Hematopoietic multipotent progenitor cell treated with erythropoietin and hydrocortisone succinate and interleukin-3 and kit ligand, for 6 days (in vitro differentiated cells): Measurements from ENCODE around the gene SLC25A39.
A peak's percentile ranks its signal among the peaks of the same experiment; 100 is the strongest.
"Not testable (repeated sequence)": the region's sequence is repeated elsewhere in the genome, so short reads cannot be mapped to it uniquely, and the experiment has no call there.

ENCODE experiments used
- DNase-seq: peaks from one replicate; pipeline ENCODE4 v3.0.0-alpha.2; 2015

SLC25A39 gene

DNA sequence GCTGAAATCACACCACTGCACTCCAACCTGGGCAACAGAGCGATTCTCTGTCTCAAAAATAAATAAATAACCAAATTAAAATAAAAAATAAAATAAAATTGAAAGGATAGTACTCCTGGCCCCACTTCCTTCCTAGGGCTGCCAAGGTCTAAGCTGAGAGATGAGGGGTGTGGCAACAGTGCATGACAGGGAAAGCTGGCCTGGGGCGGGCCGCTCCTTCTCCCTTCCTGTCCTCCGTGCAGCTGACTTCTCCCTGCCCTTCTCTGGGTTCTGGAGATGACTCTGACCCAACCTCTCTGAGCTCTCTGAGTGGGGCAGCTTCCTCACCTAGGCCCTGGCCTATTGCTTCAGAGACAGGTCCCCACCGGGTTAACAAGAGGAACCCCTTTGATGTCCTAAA is 8.7 kb upstream of the SLC25A39 start:
- no peak for DNase-seq

DNA sequence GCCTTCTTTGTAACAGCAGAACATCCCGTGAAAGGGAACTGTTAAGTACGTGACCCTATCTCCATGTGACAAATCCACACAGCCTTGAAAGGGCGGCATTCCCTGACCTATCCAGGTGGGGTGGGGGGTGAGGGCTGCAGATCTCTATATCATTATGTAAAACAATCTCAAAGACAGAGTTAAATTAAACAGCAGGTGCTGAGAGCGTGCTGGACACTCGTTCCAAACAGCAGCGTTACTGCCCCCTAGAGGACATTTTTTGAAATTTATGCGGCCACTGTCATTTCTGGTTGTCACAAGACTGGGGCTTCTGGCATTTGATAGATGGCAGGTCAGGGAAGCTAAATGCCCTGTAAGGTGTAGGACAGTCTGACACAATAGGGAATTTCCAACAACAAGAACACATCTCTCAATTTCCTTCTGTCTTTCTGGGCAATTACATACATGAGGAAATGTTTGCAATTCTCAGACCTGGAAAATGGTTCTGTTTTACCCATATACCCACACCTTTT is 6.7 kb upstream of the SLC25A39 start:
- DNase-seq: peak; percentile 92

DNA sequence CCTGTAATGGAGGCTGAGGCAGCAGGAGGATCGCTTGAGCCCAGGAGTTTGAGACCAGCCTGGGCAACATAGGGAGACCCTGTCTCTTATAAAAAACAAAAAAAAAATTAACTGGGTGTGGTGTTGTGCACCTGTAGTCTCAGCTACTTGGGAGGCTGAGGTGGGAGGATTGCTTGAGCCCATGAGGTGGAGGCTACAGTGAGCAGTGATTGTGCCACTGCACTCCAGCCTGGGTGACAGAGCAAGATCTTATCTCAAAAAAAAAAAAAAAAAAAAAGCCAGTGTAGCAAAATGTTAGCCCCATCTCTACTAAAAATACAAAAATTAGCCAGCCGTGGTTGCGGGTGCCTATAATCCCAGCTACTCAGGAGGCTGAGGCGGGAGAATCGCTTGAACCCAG is 5.6 kb upstream of the SLC25A39 start:
- DNase-seq: not testable (repeated sequence)

DNA sequence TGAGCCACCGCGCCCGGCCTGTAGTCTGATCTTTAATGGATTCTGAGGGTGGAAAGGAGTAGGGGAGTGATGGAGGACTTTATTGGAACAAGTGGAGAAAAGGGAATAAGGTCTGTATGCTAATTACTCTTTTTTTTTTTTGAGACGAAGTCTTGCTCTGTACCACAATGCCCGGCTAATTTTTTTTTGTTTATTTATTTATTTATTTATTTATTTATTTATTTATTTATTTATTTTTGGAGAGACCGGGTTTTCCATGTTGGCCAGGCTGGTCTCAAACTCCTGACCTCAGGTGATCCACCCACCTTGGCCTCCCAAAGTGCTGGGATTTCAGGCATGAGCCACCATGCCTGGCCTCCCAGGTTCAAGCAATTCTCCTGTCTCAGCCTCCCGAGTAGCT is 4.9 kb upstream of the SLC25A39 start:
- DNase-seq: not testable (repeated sequence)

DNA sequence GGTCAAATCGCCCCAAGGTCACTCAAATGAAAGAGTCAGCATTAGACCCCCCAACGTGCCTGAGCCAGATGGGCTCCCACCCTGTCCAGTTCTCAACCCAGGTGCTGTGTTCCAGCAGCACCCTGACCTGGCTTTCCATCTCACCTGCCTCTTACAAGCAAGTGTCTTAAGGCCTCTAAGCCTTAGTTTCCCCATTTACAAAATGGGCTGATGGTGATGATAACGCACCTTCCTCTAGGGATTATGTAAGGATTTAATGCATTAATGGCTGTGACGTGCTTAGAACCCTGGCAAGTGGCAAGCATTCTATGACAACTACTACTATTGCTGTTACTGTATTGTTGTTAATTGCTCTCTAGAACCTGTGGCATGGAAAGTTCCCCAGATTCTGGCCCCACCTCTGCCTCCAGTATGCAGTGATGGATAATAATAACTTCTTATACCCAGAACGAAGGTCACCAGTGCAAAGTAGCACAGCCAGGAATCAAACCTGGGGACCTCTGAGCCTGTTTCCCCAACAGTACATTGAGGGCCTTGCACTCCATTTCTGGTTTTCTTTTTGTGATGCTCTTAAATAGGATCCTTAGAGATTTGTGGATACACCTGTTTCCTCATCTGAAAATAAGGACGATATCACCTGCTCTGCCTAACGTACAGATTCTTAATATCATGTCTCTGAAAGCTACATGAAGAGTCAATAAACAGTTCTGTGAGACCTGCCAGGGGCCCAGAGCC is 3.3 kb upstream of the SLC25A39 start:
- no peak for DNase-seq

DNA sequence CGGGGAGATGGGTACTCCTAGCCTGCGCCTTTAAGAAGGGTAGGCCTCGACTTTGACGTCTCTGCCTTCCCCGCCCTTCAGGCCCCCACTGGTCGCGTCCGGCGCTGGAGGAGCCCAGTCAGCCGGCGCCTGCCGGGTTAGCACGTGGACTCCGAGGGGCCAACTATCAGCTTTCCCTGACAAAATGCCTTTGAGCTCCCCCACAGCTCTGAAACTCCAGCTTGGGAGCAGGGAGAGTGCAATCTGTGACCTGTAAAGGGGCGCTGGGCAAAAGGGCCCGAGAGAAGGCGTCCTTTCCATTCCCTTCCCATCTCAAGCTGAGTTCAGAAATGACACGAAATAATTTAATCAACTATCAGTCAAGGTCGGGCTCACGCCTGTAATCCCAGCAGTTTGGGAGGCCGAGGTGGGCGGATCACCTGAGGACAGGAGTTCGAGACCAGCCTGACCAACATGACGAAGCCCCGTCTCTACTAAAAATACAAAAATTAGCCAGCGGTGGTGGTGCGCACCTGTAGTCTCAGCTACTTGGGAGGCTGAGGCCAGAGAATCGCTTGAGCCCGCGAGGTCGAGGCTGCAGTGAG is 2.3 kb upstream of the SLC25A39 start:
- peak; percentile 98 for DNase-seq

DNA sequence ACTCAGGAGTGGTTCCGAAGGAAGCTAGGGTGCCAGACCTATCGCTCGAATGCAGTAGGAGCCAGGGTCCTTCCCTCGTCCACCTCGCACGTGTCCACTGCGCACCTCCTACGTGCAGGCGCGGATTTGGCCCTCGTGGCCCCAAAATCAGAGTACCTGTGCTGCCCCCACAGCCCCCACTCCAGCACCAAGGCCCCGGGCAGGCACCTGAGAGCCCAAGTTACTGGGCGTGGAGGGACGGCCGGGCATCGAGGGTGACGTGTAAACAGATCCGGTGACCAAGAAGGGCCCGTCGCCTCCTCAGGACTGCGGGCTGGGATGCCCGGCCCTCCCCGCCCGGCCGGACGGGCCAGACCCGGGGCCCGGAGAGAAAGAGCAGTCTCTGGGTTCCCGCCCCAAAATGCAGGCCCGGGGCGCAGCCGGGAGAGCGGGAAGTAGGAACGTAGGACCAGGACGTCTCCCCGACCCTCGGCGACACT is 492 bp downstream of the SLC25A39 start:
- no peak for DNase-seq

DNA sequence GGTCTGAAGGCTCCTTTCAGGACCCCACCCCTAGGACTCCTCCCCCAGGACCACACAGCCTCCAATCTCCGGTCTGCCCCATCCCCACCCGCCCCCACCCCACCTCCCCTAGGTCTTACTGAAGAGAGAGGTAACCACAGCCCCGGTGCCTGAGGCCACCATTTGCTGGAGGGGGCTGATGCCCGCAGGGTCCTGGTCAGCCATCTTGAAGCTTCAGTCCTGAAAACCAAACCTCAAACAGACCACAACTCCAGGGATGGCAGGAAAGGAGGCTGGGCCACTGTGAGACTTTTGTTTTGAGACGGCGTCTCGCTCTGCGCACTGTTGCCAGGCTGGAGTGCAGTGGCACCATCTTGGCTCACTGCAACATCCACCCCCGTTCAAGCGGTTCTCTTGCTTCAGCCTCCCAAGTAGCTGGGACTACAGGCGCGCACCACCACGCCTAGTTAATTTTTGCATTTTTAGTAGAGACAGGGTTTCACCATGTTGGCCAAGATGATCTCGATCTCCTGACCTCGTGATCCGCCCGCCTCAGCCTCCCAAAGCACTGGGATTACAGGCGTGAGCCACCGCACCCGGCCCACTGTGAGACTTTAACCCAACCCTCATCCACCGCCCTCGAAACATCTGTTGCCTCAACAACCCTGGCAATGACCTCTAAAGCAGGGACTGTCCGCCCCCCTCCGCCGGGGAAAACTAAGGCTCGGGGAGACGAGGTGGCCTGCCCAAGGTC is 1.1 kb downstream of the SLC25A39 start:
- DNase-seq: no peak

DNA sequence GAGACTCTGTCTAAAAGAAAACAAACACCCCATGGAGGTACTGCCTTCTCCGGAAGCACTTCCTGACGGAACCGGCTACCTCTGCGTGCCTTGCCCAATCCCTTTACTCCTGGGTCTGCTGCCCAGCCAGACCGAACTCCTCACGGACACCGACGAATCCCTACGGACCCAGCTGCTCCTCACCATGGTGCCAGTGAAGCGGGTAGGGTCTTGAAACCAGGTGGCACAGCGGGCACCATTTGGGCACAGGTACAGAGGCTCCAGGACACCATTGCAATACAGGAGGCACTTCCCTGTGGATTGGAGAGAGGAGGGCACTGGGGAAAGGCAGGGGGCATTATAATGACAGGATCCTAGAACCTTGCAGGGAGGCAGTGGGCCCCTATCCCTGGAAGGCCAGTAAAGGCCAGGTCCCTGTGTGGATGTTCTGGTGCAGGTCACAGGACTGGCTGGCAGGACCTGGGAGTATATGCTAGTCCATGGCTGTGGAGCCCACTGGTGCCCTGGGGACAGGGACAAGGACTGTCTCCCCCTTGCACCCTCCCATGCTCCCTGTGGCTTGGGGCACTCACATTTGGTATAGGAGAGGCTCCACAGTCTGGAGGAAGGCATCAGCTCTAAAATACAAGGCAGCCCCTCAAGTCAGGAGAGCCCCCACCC is 2.3 kb downstream of the SLC25A39 start:
- DNase-seq: no peak

DNA sequence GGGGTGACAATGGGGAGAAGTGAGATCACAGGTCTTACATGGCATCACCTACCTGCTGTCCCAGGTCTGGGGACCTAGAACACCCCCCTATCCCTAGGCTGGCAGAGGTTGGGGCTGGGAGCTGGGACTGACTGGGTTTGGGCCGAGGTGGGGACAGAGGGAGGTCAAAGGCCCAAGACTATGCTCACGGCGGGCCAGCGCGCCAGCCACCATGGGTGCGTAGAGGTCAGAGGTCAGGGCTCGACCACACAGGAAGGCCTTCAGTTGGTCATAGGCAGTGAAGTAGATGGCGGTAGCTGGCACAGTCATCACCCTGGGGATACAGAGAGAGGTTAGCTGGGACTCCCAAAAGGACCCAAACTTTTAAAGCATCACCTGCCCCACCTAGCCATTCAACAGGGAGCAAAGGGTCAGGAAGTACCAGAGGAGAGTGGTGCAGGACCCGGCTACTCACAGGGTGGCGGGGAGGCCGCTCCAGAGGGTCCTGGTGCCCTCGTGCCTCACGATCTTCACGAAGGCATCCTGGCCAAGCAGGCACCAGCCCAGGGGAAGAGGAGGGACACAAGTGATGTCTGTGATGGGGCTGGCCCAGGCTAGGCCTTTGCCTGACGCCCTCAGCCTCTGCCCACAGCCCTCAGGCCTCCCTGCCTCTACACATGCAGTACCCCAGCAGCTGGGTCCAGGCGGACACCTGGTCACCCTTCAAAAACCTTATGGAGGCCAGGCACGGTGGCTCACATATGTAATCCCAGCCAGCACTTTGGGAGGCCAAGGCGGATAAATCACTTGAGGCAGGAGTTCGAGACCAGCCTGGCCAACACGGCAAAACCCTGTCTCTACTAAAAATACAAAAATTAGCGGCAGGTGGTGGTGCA is 3.1 kb downstream of the SLC25A39 start:
- no peak for DNase-seq

DNA sequence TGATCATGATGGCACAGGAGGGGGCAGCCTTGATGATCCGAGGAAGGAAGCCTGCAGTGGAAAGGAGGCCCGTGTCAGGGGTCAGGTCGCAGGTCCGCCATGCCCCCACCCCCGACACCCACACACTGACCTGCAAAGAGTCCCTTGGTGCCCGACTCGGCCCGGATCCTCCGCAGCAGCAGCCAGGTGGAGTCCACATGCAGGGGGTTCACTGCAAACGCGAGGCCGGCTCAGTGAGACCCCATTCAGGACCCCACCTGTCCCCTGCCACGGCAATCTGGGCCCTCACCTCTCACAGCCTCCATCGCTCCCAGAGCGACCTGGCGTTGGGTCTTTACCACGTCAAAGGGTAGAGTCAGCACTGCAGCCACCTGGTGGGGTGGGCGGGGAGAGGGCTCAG is 4.6 kb downstream of the SLC25A39 start:
- no peak for DNase-seq

DNA sequence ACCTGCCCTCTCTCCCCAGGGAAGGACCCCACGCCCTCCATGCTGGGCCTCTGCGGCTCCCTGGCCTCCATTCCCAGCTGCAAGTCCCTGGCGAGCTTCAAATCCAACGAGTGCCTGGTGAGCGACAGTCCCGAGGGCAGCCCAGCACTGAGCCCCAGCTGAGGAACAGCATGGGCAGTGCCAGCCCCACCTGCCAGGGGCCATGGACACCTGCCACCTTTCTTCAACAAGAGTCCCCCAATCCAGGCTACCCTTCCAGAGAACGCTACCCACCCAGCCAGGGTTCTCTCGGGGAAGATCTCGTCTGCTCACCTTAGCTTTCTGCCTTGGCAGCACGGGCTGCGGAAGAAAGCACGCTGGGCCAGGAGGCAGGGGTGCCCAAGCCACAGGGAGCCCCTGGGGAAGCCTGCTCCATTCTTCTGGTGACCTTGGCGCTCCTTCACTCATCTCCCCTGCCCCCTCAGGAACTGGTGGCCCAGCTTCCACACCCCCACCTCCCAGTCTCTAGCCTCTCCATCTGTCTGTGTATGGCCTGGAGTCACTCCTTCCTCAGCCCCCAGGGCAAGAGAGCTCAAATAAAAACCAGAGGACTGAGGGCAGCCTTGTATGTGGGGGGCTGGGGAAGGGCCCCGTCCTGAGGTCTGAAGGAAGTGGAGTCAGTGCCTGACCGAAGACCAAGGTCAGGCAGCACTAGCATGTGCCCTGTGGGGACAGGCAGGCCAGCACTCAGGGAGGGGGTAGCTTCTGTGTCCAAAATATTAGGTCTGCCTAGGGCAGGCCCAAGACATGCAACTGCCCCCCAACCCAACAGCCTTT is 6.3 kb downstream of the SLC25A39 start:
- no peak for DNase-seq

DNA sequence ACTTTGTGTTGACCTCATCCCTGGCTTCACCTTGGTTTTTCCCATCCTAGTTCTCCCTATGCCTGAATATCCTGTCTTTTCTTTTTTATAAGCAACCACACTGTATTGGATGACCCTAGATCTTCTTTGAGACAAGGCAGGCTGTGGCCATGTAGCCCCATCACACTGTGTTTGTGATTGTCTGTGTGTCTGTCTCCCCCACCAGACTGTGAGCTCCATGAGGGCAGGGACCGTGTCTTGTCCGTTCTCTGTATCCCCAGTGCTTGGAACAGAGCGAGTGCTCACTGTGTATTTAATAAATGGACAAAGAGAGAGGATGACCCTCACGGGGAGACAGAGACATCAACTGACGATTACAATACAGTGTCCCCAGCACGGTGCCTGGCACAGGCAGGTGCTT is 7.1 kb downstream of the SLC25A39 start:
- no peak for DNase-seq

DNA sequence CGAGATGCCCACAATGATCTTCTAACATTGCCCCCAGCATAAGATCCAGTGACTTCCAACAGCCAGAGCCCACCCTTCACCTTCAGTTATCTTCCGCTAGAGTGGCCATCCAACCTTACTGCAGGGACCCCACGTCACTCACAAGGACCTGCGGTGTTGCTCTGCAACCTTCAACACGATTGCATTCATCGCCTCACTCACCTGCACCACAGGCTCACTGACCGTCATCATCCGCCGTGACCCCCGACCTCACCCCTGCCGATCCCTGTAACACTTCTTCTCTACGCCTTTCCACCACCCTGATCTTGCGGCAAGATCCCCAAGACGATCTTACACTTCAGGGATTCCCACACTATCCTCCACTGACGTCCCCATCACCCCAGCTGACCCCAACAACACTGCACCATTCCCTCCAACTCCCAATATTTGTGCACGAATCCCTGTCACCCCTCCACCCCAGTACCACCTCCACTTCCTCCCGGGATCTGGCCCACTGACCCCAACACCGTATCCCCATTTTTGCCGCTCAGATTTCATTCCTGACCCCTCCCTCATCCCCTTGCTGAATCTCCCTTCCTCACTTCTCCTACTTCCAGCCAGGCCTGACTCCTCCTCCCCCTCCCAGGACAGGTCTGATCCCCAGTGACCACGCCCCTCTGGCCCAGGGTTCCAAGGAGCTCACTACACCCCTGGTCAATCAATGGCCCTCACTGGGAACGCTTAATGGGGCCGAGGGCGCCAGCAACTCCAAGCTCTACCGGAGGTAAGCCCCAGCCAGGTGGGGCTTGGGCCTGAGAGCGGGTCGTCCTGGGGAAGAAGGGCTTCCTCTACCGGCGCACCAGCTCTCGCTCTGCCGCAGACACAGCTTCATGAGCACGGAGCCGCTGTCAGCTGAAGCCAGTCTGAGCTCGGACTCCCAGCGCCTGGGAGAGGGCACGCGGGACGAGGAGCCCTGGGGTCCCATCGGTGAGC is 8.6 kb downstream of the SLC25A39 start:
- DNase-seq: no peak

DNA sequence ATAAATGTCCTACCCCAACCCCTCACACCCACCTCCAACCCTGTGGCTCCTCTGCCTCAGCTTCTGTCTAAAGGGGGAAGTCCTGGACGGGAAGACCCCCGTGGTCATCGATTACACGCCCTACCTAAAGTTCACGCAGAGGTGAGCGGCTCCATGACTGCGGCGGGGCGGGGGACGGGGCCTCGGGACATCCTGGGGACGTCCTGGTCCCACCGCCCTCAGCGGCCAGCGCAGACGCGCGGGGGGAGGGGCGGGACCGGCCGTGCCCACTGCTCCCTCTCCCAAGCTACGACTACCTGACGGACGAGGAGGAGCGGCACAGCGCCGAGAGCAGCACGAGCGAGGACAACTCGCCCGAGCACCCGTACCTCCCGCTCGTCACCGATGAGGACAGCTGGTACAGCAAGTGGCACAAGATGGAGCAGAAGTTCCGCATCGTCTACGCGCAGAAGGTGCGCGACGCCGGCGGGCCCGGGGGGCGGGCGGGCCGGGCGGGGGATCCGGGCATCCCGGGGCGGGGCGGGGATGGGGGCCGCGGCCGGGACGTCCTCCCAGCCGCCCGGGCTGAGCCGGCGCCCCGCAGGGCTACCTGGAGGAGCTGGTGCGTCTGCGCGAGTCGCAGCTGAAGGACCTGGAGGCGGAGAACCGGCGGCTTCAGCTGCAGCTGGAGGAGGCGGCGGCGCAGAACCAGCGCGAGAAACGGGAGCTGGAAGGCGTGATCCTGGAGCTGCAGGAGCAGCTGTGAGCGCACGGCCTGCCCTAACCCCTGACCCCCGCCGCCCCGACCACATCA is 9.6 kb downstream of the SLC25A39 start:
- DNase-seq: peak; percentile 33

DNA sequence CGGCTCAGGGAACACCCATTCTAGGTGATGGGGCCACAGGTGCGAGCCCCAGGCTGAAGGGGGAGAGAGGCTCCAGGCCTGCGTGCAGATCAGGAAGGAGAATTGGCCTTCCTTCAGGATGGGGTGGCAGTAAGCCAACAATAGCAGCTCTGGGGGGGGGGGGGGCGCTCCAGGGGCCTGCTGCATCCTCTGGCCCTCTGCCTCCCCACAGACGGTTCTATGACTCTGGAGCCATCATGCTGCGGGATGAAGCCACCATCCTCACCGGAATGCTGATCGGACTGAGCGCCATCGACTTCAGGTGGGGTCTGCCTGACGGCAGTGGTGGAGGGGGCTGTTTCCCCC is 10.1 kb downstream of the SLC25A39 start:
- DNase-seq: no peak

DNA sequence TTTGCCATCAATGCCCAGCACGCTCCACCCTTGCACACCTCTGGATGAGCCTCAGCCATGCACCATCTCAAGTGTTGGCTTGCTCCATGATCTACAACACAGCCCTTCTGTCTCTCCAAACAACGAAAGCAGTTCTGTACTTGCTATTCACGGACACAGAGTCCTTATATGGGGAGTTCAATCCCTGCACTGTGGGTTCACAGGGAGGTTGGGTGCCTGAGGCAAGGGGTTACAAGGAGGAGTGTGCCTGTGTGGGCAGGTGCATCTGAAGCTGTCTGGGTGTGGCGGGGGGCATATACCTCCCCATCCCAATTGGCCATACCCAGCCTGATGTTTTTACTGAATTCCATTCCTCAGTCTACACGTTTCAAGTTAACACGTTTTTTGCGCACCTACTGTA is 10.6 kb downstream of the SLC25A39 start:
- no peak for DNase-seq

DNA sequence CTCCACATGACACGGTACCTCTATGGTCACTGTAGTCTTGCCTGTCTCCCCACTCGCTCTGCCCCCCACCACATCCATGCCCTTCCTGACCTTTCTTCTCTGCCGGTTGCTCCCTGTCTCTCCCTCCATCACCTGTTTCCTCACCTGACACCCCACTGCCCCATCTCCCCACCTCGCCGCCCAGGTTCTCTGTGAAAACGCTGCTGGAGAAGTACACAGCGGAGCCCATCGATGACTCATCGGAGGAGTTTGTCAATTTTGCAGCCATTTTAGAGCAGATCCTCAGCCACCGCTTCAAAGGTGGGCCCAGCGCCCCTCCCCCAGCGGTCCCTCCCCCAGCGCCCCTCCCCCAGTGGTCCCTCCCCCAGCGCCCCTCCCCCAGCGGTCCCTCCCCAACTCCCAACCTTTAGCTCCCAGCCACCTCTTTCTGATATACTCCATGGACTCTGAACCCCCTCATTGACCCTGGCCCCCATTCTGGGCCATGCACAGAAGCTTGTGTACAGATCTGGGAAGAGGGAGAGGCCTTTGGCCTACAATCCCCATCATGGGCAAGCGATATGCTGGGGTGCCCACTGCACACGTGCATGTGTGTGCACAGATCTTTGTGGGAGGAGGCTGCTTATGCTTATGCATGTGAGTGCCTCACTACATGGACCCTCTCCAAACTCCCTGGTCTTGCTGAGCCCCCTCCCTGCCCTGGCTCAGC is 12.1 kb downstream of the SLC25A39 start:
- DNase-seq: no peak
